IPS-NIHi7 (cell line): ENCODE measurements around the gene SLC38A8.
A peak's percentile ranks its signal among the peaks of the same experiment; 100 is the strongest.

Source experiments
- DNase-seq: peaks from one replicate; pipeline ENCODE4 v3.0.0; 2012; ENCODE audit warnings: mixed read lengths; ENCODE audit errors: extremely low spot score

SLC38A8 gene

GRCh38 chr16:84068783-84069462 is 26.3 kb upstream of the SLC38A8 start:
- DNase-seq = no peak

DNA sequence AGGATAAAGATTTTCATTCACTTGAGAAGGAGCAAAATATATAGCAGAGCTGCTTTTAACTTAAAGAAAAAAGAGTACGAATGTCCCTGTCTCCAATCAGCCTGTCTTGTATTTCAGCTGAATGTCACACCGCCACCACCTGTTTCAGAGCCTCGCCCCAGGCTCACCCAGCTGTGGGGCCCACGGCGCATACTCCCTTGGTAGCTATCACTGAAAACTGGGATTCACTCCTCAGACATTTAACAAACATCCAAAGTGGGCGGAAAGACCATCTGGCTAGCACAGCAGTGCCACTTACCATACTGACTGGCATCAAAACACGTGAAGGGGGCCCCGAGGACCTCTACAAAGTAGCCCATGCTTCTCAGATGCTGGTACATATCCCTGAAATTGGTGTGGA is 25.4 kb upstream of the SLC38A8 start:
- DNase-seq = no peak

DNA sequence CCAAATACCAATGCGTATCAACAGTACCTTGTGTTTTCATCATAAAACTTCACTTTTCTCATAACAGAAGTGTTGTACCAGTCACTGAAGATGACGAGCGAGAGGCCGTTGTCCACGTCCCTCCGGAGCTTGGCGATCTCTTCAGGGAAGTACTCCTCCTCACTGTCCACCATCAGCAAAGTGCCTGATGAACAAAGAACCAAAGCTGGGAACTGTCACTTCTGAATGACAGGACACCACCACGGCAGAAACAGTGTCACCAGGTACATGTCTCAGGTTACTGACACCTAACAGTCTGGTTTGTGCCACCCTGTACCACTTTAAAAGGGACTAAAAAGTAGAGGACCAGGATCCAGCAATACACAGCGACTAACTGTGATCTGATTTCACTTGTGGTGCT is 25.0 kb upstream of the SLC38A8 start:
- no peak for DNase-seq

DNA sequence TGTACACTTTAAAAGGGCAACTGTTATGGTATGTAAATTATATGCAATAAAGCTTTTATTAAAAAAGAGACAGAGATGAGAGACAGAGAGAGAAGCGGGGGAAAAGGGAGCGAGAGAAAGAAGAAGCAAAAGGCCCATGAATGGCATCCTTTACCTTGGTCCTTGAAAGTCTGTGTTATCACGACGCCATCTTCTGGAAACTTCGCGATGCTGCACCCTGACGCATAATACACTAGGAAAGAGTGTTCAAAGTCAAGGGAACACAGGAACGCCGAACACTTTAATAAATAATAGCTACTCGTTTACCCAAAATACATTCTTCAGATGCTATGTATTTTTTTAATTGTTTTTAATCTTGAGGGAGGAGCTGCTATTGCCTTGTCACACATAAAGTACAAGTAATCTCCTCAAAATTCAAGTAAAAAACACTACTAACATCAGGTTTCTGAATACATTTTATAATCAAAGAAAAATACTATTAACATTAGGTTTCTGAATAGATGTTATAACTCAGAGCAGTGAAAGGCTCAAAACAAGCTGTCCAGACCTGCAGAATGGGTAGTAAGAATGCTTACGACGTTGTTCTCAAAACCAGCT is 23.0 kb upstream of the SLC38A8 start:
- peak; percentile 63 for DNase-seq

DNA sequence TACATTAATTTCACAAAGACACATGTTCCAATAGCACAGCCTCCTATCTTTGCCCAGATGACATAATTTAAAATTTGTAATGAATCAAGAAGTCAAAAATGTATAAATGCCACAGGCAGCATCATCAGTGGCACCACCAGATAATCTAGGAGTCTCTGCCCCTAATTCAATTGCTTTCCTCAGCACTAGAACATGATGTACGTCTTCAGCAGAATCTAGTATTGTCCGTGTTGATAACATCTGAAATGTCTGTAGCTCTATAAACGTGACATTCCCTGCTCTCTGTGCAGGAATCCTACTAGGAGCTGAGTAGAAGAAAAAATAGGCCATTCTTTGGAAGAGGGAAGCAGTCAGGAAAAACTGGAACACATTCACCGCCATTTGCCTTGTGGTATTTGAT is 21.4 kb upstream of the SLC38A8 start:
- DNase-seq = no peak

DNA sequence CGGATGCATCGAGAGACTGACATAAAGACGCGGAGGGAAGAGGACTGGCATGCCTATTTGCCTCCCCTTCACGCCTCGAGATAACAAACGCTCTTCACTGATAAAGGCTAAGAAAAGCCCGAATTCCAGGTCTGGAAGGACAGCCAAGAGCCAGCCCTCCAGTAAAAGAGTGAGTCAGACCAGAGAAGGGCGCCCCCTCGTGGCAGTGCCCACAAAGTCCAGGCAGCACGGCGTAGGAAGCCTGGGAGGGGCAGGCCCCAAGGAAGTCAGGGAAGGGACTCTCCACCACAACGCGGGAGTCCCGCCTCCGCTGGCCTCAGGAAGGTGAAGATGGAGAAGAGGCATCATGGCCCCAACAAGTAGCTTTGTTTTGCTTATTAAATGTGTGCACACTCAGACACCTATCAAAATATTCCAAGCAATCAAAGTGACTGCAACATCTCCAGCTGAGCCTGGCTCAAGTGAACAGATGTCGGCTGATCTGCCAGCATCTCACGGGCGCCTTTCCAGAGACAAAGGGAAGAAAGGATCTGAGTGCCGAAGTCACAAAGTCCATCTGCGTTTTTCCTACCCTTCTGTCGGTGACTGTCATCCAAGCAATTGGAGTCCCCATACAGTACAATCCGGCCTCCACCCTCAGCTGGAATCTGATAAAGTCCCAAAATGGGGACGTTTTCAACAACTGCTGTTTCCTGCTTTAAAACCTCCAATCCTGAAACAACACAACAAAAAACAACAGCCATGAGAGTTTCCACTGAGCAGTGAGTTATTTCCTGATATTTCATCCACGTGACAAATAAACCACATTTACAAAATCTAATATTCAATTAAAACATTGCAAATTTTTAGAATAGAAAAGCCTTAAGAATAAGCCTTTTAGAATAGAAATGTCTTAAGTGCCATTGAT is 20.4 kb upstream of the SLC38A8 start:
- peak; percentile 94 for DNase-seq

GRCh38 chr16:84061236-84061819 is 18.7 kb upstream of the SLC38A8 start:
- DNase-seq = no peak

DNA sequence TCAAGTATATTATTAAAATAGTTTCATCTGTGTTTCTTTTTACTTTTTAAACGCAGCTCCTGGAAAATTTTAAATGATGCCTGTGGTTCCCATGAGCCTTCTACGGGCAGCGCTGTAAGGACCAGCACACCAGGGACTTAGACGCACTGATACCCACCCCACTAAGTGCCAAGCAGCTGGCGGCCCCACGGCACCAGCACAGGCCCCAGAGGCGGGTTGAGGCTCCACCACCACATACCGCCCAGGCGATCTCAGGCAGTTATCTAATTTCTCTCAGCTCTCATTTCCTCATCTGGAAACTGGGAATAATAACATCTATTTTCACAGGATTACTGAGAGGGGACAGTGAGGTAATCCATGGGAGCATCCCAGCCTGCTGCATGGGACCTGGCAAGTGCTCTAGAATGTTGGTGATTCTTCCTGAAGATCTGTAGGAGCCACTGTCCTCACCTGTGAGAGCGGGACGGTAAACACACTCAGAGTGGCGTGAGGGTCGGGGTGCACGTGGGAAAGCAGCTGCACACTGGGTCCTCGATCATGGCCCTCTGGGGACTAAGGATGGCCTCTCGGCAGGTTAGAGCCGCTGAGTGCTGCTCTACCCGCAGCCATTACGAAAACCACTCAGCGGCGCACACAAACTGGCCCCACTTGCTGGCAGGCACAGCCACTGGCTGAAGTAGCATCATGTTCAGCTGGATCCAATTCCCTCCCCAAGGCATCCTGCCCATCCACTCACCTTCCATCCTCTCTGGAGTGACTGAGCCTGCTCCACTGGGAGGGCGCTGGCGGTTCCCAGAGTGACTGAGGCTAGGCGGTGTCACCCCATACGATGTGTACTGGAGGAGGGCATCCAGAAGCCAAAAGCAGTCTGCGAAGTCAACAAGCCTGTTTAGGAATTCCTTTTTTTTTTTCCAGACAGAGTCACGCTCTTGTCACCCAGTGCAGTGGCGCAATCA is 17.6 kb upstream of the SLC38A8 start:
- DNase-seq = no peak

GRCh38 chr16:84059111-84059510 is 16.5 kb upstream of the SLC38A8 start:
- no peak for DNase-seq

- DNase-seq = no peak
These were observed 16.1 kb upstream of the SLC38A8 start for GRCh38 chr16:84058664-84059063.

DNA sequence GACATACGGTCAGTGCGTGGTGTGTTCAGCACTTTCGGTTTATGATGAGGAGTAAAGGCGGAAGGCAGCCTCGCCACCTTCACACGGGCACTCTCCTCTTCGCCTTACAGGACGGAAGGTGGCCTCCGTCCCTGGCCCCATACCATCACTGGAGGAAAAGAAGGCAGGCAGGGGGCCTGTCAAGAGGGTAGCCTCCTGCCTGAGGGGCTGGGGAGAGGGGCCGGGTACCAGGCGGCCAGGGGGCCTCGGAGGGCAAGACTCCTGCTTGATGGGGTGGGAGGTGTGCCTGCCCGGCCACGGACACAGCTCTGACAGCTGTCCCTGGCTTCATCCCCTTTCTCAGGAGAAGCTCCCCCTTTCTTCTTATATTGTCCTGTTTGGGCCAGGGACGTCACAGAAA is 15.6 kb upstream of the SLC38A8 start:
- DNase-seq = no peak

- DNase-seq = no peak
These were observed 14.3 kb upstream of the SLC38A8 start for GRCh38 chr16:84056933-84057332.

DNA sequence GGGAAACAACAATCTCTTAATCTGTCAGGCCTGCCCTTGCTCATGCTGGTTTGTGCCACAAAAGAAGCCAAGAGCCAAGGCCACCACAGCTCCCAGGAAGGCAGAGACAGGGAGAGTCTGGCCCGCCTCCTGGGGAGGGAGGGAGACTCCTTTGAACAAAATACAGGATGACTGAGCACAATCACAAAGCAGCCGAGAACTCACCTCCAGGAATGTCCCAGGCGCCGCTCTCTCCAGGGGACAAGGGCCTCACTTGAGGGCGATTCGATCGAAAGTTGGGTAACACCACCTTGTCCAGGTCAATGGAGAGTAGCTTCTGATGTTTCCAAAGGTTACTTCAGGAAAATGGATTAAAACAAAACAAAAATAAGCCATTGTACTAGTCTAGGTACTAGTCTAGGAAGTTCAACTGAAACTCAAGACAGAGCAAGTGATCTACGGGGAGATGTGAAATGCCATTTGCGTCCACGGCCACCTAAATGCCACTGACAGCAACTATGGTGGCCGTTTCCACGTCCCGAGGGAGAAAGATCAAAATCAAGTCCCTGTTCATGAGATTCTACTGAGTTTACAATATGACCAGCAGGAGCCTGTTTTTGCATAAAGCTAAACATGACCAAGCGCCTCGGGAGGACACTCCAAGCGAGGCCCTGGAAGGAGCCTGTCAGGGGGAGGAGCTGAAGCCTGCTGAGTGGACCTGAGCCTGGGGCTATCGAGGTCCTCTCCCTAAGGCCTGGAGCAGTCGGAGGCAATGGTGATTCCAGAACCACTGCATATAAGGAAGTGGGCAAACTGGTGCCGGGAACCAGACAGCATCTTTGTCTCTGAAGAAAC is 13.4 kb upstream of the SLC38A8 start:
- DNase-seq = no peak

- DNase-seq = no peak
These were observed 12.8 kb upstream of the SLC38A8 start for GRCh38 chr16:84055366-84055765.

DNA sequence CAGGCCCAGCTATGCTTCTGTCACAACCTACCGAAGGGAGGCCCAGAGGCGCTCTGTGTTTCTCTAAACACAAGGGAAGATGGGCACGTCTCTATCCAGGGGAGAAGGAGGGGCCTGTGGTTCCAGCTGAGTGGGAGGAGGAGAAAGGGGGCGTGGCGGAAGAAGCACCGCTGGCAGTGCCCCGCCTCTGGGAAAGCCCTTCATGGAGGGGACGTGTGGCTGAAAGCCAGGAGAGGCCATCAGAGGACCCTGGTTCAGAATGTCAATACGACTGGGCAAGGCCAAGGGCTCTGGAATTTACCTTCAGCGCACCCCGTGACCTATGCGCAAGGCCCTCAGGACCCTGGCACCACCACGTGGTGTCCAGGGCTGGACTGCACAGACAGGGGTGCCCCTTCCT is 12.3 kb upstream of the SLC38A8 start:
- DNase-seq = peak; percentile 67

DNA sequence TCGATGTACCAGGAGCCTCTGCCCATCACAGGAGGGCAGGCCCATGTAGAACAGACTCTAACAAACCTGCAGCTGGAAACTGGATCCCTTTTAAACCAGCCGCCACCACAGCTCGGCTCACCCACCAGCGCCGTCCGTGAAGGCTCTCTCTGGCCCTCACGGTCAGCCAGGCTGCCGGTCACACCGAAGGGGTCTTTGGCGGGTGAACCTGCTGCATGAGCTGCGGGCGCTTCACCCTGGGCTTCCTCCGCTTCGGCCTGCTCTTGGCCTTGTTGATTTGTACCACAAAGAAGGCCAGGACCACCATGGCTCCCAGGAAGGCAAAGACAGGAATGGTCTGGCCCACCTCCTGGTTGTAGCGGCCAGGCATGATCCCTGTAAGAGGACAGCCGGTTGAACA is 11.7 kb upstream of the SLC38A8 start:
- no peak for DNase-seq

DNA sequence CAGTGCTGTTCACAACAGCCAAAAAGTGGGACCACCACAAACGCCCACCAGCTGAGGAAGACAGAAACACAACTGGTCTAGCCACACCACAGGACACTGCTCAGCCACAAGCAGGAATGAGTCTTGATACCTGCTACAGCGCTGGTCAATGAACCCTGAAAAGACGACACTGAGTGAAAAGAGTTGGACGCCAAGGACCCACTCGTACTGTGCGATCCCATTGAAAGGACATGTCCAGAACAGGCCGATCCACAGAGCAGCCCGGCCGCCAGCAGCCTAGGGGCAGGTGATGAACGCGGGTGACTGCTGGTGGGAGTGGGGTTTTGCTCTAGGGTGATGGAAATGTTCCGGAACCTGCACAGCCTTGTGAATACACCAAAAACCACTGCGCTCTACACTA is 10.6 kb upstream of the SLC38A8 start:
- DNase-seq = no peak

DNA sequence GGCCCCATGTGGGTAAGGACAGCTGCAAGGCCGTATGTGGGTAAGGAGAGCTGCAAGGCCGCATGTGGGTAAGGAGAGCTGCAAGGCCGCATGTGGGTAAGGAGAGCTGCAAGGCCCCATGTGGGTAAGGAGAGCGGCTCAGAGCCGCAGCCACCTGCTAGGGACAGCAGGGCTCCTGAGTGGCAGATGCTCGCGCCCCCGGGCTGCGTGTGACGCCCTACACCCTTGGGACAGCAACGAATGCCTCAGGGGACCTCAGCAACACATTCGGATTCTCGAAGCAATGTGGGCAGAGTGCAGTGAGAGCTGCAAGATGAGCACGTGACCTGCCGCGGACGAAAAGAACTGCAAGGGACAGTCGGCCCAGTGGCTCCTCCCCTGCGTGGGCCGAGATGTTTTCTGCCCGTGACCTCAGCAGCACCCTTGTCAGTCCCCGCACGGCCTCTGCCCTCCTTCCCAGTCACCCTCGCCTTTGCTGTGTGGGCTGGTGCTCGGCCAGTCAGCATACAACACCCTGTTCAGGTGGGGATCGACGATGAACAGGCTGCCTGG is 9.6 kb upstream of the SLC38A8 start:
- no peak for DNase-seq

DNA sequence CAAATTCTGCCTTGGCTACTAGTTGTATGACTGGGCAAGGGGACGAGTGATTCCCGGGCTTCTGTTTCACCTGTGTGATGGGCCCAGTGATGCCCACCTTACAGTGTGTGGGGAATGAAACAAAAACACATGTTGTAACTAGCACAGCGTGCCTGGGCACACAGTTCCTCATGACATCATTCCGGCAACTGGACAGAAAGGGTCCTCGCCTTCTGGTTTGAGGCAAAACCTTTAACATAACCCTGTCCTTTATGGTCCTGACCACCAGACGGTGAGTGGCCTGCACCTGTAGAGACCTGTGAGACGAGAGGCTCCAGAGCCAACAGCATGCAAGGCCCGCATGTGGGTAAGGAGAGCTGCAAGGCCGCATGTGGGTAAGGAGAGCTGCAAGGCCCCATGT is 7.7 kb upstream of the SLC38A8 start:
- DNase-seq = no peak

- no peak for DNase-seq
These were observed 6.9 kb upstream of the SLC38A8 start for GRCh38 chr16:84049403-84050060.
